HCT116 (cell line): ENCODE results near the gene SPTBN1.

Experiments
- POLR2AphosphoS5 ChIP-seq: IDR thresholded peaks from 2 replicates; pipeline ENCODE4 v1.6.1; 2011; ENCODE audit warnings: mild to moderate bottlenecking, low read depth, low read length, moderate library complexity
- ZFX ChIP-seq: fragments of 450-650 bp; IDR thresholded peaks from 2 replicates; pipeline ENCODE4 v1.6.1; 2017
- TF ChIP-seq, protein P1 (sequence below): IDR thresholded peaks from 2 replicates; pipeline ENCODE4 v1.6.1; 2012
- TF ChIP-seq, protein P2 (sequence below), 3 experiments: fragments of 200-600 bp in 1 of 3; sonication (generic) in 1 of 3; IDR thresholded peaks in 2 of 3; conservative IDR thresholded peaks in 1 of 3; 2 replicates each; pipeline ENCODE4 v1.5.1; 2012 to 2017; ENCODE audit warnings: low read depth in 2 of 3, low read length in 2 of 3, antibody characterized with exemption in 1 of 3, borderline replicate concordance in 1 of 3, control low read depth in 1 of 3, mild to moderate bottlenecking in 1 of 3, mixed read lengths in 1 of 3, mixed run types in 1 of 3, moderate library complexity in 1 of 3; ENCODE audit not compliant: insufficient read depth in 1 of 3
- TF ChIP-seq, protein P3 (sequence below): IDR thresholded peaks from 2 replicates; pipeline ENCODE4 v1.6.1; 2012; ENCODE audit warnings: low read depth

DNA sequence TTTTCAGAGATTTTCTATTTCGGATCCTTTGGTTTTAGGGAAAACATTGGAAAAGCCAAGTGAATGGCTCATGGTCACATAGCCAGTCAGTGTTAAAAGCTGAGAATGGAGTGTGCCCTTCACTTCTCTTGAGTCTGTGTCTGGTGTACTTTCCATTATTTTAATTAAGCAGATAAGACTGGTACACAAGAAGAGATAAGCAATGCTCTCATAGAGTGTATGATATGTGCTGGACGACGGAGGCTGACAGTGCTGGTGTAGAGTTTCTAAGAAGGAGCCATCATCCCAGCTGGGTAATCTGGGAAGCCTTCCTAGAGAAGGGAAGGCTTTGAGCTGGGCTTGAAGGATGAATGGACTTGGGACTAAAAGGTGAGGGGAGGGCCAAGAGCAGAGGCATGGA is 93.3 kb downstream of the SPTBN1 start:
- TF ChIP-seq ZFX (no peak), POLR2AphosphoS5 (no peak)
- TF ChIP-seq, protein P1, sequence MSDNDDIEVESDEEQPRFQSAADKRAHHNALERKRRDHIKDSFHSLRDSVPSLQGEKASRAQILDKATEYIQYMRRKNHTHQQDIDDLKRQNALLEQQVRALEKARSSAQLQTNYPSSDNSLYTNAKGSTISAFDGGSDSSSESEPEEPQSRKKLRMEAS, result no peak
- TF ChIP-seq, protein P2, sequence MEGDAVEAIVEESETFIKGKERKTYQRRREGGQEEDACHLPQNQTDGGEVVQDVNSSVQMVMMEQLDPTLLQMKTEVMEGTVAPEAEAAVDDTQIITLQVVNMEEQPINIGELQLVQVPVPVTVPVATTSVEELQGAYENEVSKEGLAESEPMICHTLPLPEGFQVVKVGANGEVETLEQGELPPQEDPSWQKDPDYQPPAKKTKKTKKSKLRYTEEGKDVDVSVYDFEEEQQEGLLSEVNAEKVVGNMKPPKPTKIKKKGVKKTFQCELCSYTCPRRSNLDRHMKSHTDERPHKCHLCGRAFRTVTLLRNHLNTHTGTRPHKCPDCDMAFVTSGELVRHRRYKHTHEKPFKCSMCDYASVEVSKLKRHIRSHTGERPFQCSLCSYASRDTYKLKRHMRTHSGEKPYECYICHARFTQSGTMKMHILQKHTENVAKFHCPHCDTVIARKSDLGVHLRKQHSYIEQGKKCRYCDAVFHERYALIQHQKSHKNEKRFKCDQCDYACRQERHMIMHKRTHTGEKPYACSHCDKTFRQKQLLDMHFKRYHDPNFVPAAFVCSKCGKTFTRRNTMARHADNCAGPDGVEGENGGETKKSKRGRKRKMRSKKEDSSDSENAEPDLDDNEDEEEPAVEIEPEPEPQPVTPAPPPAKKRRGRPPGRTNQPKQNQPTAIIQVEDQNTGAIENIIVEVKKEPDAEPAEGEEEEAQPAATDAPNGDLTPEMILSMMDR (IDR thresholded peaks at IDR 0.05 in 2 of 3, conservative IDR thresholded peaks at IDR 0.05 in 1 of 3; ENCODE audit: borderline replicate concordance in 1 of 3, insufficient read depth in 1 of 3, low read depth in 2 of 3, low read length in 2 of 3), result no peak
- TF ChIP-seq, protein P3, sequence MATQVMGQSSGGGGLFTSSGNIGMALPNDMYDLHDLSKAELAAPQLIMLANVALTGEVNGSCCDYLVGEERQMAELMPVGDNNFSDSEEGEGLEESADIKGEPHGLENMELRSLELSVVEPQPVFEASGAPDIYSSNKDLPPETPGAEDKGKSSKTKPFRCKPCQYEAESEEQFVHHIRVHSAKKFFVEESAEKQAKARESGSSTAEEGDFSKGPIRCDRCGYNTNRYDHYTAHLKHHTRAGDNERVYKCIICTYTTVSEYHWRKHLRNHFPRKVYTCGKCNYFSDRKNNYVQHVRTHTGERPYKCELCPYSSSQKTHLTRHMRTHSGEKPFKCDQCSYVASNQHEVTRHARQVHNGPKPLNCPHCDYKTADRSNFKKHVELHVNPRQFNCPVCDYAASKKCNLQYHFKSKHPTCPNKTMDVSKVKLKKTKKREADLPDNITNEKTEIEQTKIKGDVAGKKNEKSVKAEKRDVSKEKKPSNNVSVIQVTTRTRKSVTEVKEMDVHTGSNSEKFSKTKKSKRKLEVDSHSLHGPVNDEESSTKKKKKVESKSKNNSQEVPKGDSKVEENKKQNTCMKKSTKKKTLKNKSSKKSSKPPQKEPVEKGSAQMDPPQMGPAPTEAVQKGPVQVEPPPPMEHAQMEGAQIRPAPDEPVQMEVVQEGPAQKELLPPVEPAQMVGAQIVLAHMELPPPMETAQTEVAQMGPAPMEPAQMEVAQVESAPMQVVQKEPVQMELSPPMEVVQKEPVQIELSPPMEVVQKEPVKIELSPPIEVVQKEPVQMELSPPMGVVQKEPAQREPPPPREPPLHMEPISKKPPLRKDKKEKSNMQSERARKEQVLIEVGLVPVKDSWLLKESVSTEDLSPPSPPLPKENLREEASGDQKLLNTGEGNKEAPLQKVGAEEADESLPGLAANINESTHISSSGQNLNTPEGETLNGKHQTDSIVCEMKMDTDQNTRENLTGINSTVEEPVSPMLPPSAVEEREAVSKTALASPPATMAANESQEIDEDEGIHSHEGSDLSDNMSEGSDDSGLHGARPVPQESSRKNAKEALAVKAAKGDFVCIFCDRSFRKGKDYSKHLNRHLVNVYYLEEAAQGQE, result no peak
